HCT116 (cell line): ENCODE results near the gene KCNE5. TPM values are rescaled to one million over a fixed set of nuclear protein-coding genes. Genes with fewer than 3 reads are reported as not detected.

Source experiments
- ATAC-seq: fragments of 200-7000 bp; cut with Tn5 transposase; 2 replicates; pipeline ENCODE4 v1.9.1; 2020; ENCODE audit warnings: mild to moderate bottlenecking, moderate library complexity
- BruUV-seq: library from RNA; stranded (reverse); fragments of 400-500 nt; replicated peaks from 2 replicates; lab custom pipeline; 2021; lab: Mats Ljungman, UMichigan
- CTCF ChIA-PET: fragments of 300-600 bp; sonication (Branson Sonifier 250); formaldehyde crosslinking; loops from one replicate; lab custom pipeline; 2021; ENCODE audit warnings: antibody characterized with exemption; lab: Charles Lee
- POLR2A ChIA-PET: fragments of 300-600, 350-600 bp; sonication (Branson Sonifier 250); formaldehyde crosslinking; loops from one replicate; lab custom pipeline; 2021; ENCODE audit warnings: antibody characterized with exemption; lab: Charles Lee
- RAD21 ChIA-PET, 2 experiments: fragments of 300-600 bp; sonication (Branson Sonifier 250); formaldehyde crosslinking; loops; one replicate each; lab custom pipeline; 2023; ENCODE audit warnings: low total read pairs in 2 of 2; ENCODE audit not compliant: uncharacterized antibody in 2 of 2, unreplicated experiment in 2 of 2, low non-redundant PET in 1 of 2; lab: Charles Lee
- DNase-seq: peaks from one replicate; pipeline ENCODE4 v3.0.0-alpha.2; 2010; ENCODE audit warnings: low read depth, low spot score
- H2AFZ ChIP-seq: fragments of 200-600 bp; shearing (Covaris generic), sonication (generic); 2 replicates; pipeline ENCODE4 v1.6.1; 2017; ENCODE audit warnings: low read depth, mixed run types, mixed read lengths, antibody characterized with exemption, low read length; ENCODE audit not compliant: poor library complexity, severe bottlenecking
- H3K27ac ChIP-seq: 2 replicates; pipeline ENCODE4 v1.5.1; 2012; ENCODE audit warnings: low read depth, low read length
- H3K27me3 ChIP-seq: fragments of 200-600 bp; sonication (generic); 2 replicates; pipeline ENCODE4 v1.6.1; 2016; ENCODE audit warnings: mixed run types, low read length, mixed read lengths; ENCODE audit not compliant: insufficient read depth
- H3K36me3 ChIP-seq, 2 experiments: fragments of 200-500 bp in 1 of 2; fragments of 200-600 bp in 1 of 2; sonication (Bioruptor generic) in 1 of 2; sonication (generic) in 1 of 2; 2 replicates each; pipeline versions ENCODE4 v1.5.1 to v1.6.1; 2014 to 2016; ENCODE audit warnings: low read length in 2 of 2, inconsistent platforms in 1 of 2, mixed read lengths in 1 of 2, mixed run types in 1 of 2; ENCODE audit not compliant: insufficient read depth in 2 of 2, control insufficient read depth in 1 of 2
- H3K4me1 ChIP-seq, 2 experiments: fragments of 200-600 bp in 1 of 2; sonication (generic) in 1 of 2; 2 replicates each; pipeline versions ENCODE4 v1.5.1 to v1.6.1; 2012 to 2017; ENCODE audit warnings: low read length in 2 of 2, inconsistent platforms in 1 of 2, mild to moderate bottlenecking in 1 of 2, mixed read lengths in 1 of 2, mixed run types in 1 of 2, moderate library complexity in 1 of 2; ENCODE audit not compliant: insufficient read depth in 2 of 2, control insufficient read depth in 1 of 2
- H3K4me2 ChIP-seq: fragments of 200-600 bp; sonication (generic); 2 replicates; pipeline ENCODE4 v1.6.1; 2017; ENCODE audit warnings: mixed run types, low read length, mixed read lengths
- H3K4me3 ChIP-seq, 2 experiments: fragments of 200-600 bp in 1 of 2; sonication (generic) in 1 of 2; replicated peaks in 1 of 2; 2 replicates each; pipeline ENCODE4 v1.5.1; 2011 to 2016; ENCODE audit warnings: low read length in 2 of 2, control low read depth in 1 of 2, low read depth in 1 of 2, mild to moderate bottlenecking in 1 of 2, mixed read lengths in 1 of 2, mixed run types in 1 of 2
- H3K79me2 ChIP-seq: fragments of 200-600 bp; sonication (generic); 2 replicates; pipeline ENCODE4 v1.6.1; 2017; ENCODE audit warnings: mild to moderate bottlenecking, mixed run types, low read length, moderate library complexity, mixed read lengths; ENCODE audit not compliant: insufficient read depth
- H3K9ac ChIP-seq: fragments of 200-600 bp; sonication (generic); 2 replicates; pipeline ENCODE4 v1.6.1; 2016; ENCODE audit warnings: low read length, mixed read lengths
- H3K9me2 ChIP-seq: fragments of 200-600 bp; sonication (generic), shearing (Covaris generic); 2 replicates; pipeline ENCODE4 v1.6.1; 2017; ENCODE audit warnings: mixed run types, mild to moderate bottlenecking, moderate library complexity; ENCODE audit not compliant: insufficient read depth
- H3K9me3 ChIP-seq, 2 experiments: fragments of 200-500 bp in 1 of 2; fragments of 200-600 bp in 1 of 2; sonication (Bioruptor generic) in 1 of 2; sonication (generic) in 1 of 2; 2 replicates each; pipeline ENCODE4 v1.6.1; 2014 to 2017; ENCODE audit warnings: low read length in 2 of 2, mixed read lengths in 2 of 2, inconsistent platforms in 1 of 2, low read depth in 1 of 2, mild to moderate bottlenecking in 1 of 2, mixed run types in 1 of 2, moderate library complexity in 1 of 2; ENCODE audit not compliant: control insufficient read depth in 1 of 2, insufficient read depth in 1 of 2
- H4K20me1 ChIP-seq: fragments of 200-600 bp; sonication (generic), shearing (Covaris generic); 2 replicates; pipeline ENCODE4 v1.6.1; 2017; ENCODE audit warnings: mixed run types, mild to moderate bottlenecking, moderate library complexity; ENCODE audit not compliant: insufficient read depth
- ATF3 ChIP-seq: IDR thresholded peaks from 2 replicates; pipeline ENCODE4 v1.6.1; 2012
- CEBPB ChIP-seq: IDR thresholded peaks from 2 replicates; pipeline ENCODE4 v1.6.1; 2012; ENCODE audit warnings: low read depth
- CTCF ChIP-seq, 3 experiments: fragments of 200-600 bp in 1 of 3; sonication (generic) in 1 of 3; IDR thresholded peaks in 2 of 3; conservative IDR thresholded peaks in 1 of 3; 2 replicates each; pipeline ENCODE4 v1.5.1; 2012 to 2017; ENCODE audit warnings: low read depth in 2 of 3, low read length in 2 of 3, antibody characterized with exemption in 1 of 3, borderline replicate concordance in 1 of 3, control low read depth in 1 of 3, mild to moderate bottlenecking in 1 of 3, mixed read lengths in 1 of 3, mixed run types in 1 of 3, moderate library complexity in 1 of 3; ENCODE audit not compliant: insufficient read depth in 1 of 3
- ELF1 ChIP-seq: IDR thresholded peaks from 2 replicates; pipeline ENCODE4 v1.6.1; 2012; ENCODE audit warnings: low read depth, borderline replicate concordance
- EZH2phosphoT487 ChIP-seq: fragments of 200-600 bp; IDR thresholded peaks from 2 replicates; pipeline ENCODE4 v1.6.1; 2018; ENCODE audit warnings: antibody characterized with exemption, borderline replicate concordance
- JUND ChIP-seq: IDR thresholded peaks from 2 replicates; pipeline ENCODE4 v1.6.1; 2012
- MAX ChIP-seq: IDR thresholded peaks from 2 replicates; pipeline ENCODE4 v1.6.1; 2012
- POLR2A ChIP-seq: IDR thresholded peaks from 2 replicates; pipeline ENCODE4 v1.7.0; 2011; ENCODE audit warnings: borderline replicate concordance; ENCODE audit not compliant: insufficient read depth, insufficient read length; ENCODE audit errors: extremely low read depth
- POLR2AphosphoS5 ChIP-seq: IDR thresholded peaks from 2 replicates; pipeline ENCODE4 v1.6.1; 2011; ENCODE audit warnings: mild to moderate bottlenecking, low read depth, low read length, moderate library complexity
- REST ChIP-seq: IDR thresholded peaks from 2 replicates; pipeline ENCODE4 v1.6.1; 2012; ENCODE audit warnings: low read depth
- SRF ChIP-seq: IDR thresholded peaks from 2 replicates; pipeline ENCODE4 v1.6.1; 2012; ENCODE audit warnings: low read depth
- TCF7L2 ChIP-seq: IDR thresholded peaks from 2 replicates; pipeline ENCODE4 v1.7.0; 2011; ENCODE audit warnings: borderline replicate concordance, inconsistent platforms; ENCODE audit not compliant: insufficient read depth, insufficient read length; ENCODE audit errors: extremely low read depth
- ZFX ChIP-seq: fragments of 450-650 bp; IDR thresholded peaks from 2 replicates; pipeline ENCODE4 v1.6.1; 2017
- ZNF274 ChIP-seq: fragments of 200-500 bp; sonication (Bioruptor generic); IDR thresholded peaks from 2 replicates; pipeline ENCODE4 v1.6.1; 2014; ENCODE audit warnings: mild to moderate bottlenecking, low read depth, low read length, inconsistent platforms
- intact Hi-C: fragments of 100-400 bp; cut with micrococcal nuclease; formaldehyde crosslinking; loops from 2 replicates; pipeline ENCODE4 v1.10.0; 2022
- total RNA-seq: library from RNA; stranded (reverse); gene quantifications from one replicate; pipeline ENCODE4 v1.2.1, GENCODE V29; 2021; ENCODE audit not compliant: unreplicated experiment

Gene KCNE5
- total RNA-seq, 1 experiment from 2014 or later: not detected

- Histone ChIP-seq H3K36me3 (no peaks in the 10 kb centered on the region), H3K9ac (no peak overlapping the region)
- TF ChIP-seq POLR2AphosphoS5 (no peak), ATF3 (no peak), JUND (no peak), REST (no peak), SRF (no peak), CEBPB (no peak), ZNF274 (no peak), CTCF (IDR thresholded peaks at IDR 0.05 in 2 of 3, conservative IDR thresholded peaks at IDR 0.05 in 1 of 3; ENCODE audit: borderline replicate concordance in 1 of 3, insufficient read depth in 1 of 3, low read depth in 2 of 3, low read length in 2 of 3) (no peak), ZFX (no peak), MAX (no peak), POLR2A (no peak), TCF7L2 (no peak), EZH2phosphoT487 (no peak), ELF1 (no peak)
- TF ChIP-seq, all 23 proteins: peak for 0
- RAD21 ChIA-PET: no interaction called here
- Histone ChIP-seq H3K4me2 (no peak overlapping the region), H3K27ac (no peak overlapping the region), H3K4me1 (no peaks in the 10 kb centered on the region), H2AFZ (no peak overlapping the region), H3K4me3 (no peak overlapping the region), H4K20me1 (no peaks in the 10 kb centered on the region), H3K79me2 (no peaks in the 10 kb centered on the region), H3K27me3 (peaks cover 4% of the 10 kb centered on the region; the same call in 1 of the 2 replicates), H3K9me2 (no peaks in the 10 kb centered on the region), H3K9me3 (no peaks in the 10 kb centered on the region)
- ATAC-seq: no peak
- DNase-seq: no peak
- no TSS peak for BruUV-seq
- intact Hi-C loops: no loop called here
- CTCF ChIA-PET: no interaction called here
- POLR2A ChIA-PET: no interaction called here
These were observed 23.5 kb downstream of the KCNE5 start for GRCh38 chrX:109601486-109601885.
